SU-DHL-6 (cell line): Measurements from ENCODE around the gene CD160.
"Not testable (repeated sequence)": the region's sequence is repeated elsewhere in the genome, so short reads cannot be mapped to it uniquely, and the experiment has no call there.

Experiments used
- H2AFZ ChIP-seq: fragments of 200-600 bp; sonication (generic); 2 replicates; pipeline ENCODE4 v1.6.1; 2014; ENCODE audit warnings: low read depth, mild to moderate bottlenecking, moderate library complexity, mixed read lengths, antibody characterized with exemption, low read length; ENCODE audit not compliant: severe bottlenecking
- H3F3A ChIP-seq: fragments of 200-600 bp; shearing (Covaris generic); 2 replicates; pipeline ENCODE4 v1.6.0; 2016; ENCODE audit warnings: antibody characterized with exemption, mild to moderate bottlenecking; ENCODE audit not compliant: insufficient read depth
- H3K27ac ChIP-seq: fragments of 200-600 bp; sonication (generic); 2 replicates; pipeline ENCODE4 v1.5.1; 2016; ENCODE audit warnings: low read depth, mild to moderate bottlenecking, low read length, moderate library complexity, mixed read lengths
- H3K27me3 ChIP-seq: fragments of 200-600 bp; sonication (generic), shearing (Covaris generic); 2 replicates; pipeline ENCODE4 v1.6.0; 2014; ENCODE audit warnings: mild to moderate bottlenecking, low read length
- H3K36me3 ChIP-seq: fragments of 200-600 bp; sonication (generic); 2 replicates; pipeline ENCODE4 v1.6.1; 2014; ENCODE audit warnings: mild to moderate bottlenecking, low read length, mixed read lengths
- H3K4me2 ChIP-seq: fragments of 300-600, 200-600 bp; shearing (Covaris generic), sonication (generic); 2 replicates; pipeline ENCODE4 v1.6.0; 2014; ENCODE audit warnings: low read length, low read depth, mild to moderate bottlenecking; ENCODE audit not compliant: poor library complexity, severe bottlenecking
- H3K4me3 ChIP-seq: fragments of 200-600 bp; sonication (generic); 2 replicates; pipeline ENCODE4 v1.5.1; 2014; ENCODE audit warnings: antibody characterized with exemption, low read length, mild to moderate bottlenecking, mixed read lengths; ENCODE audit not compliant: insufficient read depth, poor library complexity, severe bottlenecking
- H3K79me2 ChIP-seq: fragments of 200-600 bp; sonication (generic); 2 replicates; pipeline ENCODE4 v1.6.1; 2014; ENCODE audit warnings: mild to moderate bottlenecking, low read length, moderate library complexity; ENCODE audit not compliant: insufficient read depth
- H3K9ac ChIP-seq: fragments of 200-600 bp; sonication (generic); 2 replicates; pipeline ENCODE4 v1.7.0; 2014; ENCODE audit warnings: mild to moderate bottlenecking, low read length
- H3K9me2 ChIP-seq: fragments of 200-600 bp; sonication (generic); replicated peaks from 2 replicates; pipeline ENCODE4 v1.6.1; 2014; ENCODE audit warnings: low read length; ENCODE audit not compliant: insufficient read depth
- H3K9me3 ChIP-seq: fragments of 200-600 bp; sonication (generic); 2 replicates; pipeline ENCODE4 v1.6.1; 2014; ENCODE audit warnings: low read length, mixed read lengths; ENCODE audit not compliant: insufficient read depth
- H4K20me1 ChIP-seq: fragments of 200-600 bp; sonication (generic); 2 replicates; pipeline ENCODE4 v1.6.1; 2014; ENCODE audit warnings: low read depth, mild to moderate bottlenecking, antibody characterized with exemption, low read length, moderate library complexity, mixed read lengths
- EZH2phosphoT487 ChIP-seq: fragments of 200-600 bp; sonication (generic), shearing (Covaris generic); conservative IDR thresholded peaks from 2 replicates; pipeline ENCODE4 v1.6.1; 2018; ENCODE audit warnings: mild to moderate bottlenecking, antibody characterized with exemption, low read length, moderate library complexity, mixed read lengths
- TF ChIP-seq, protein P1 (sequence below): fragments of 200-600 bp; sonication (generic); IDR thresholded peaks from one replicate; pipeline ENCODE4 v1.5.1; 2017; ENCODE audit warnings: antibody characterized with exemption, mild to moderate bottlenecking, low read length, moderate library complexity; ENCODE audit not compliant: insufficient read depth, poor library complexity, severe bottlenecking

The CD160 gene

GRCh38 chr1:145714524-145715111 is 4.7 kb upstream of the CD160 start:
- Histone ChIP-seq H3F3A (no peaks in the 10 kb centered on the region), H3K36me3 (no peaks in the 10 kb centered on the region), H3K27ac (no peak overlapping the region), H3K9ac (no peak overlapping the region), H3K27me3 (no peaks in the 10 kb centered on the region), H3K4me2 (no peak overlapping the region), H2AFZ (no peak overlapping the region), H3K79me2 (no peaks in the 10 kb centered on the region), H4K20me1 (no peaks in the 10 kb centered on the region), H3K9me3 (no peaks in the 10 kb centered on the region), H3K4me3 (no peak overlapping the region), H3K9me2 (no peaks in the 10 kb centered on the region)
- TF ChIP-seq, protein P1, sequence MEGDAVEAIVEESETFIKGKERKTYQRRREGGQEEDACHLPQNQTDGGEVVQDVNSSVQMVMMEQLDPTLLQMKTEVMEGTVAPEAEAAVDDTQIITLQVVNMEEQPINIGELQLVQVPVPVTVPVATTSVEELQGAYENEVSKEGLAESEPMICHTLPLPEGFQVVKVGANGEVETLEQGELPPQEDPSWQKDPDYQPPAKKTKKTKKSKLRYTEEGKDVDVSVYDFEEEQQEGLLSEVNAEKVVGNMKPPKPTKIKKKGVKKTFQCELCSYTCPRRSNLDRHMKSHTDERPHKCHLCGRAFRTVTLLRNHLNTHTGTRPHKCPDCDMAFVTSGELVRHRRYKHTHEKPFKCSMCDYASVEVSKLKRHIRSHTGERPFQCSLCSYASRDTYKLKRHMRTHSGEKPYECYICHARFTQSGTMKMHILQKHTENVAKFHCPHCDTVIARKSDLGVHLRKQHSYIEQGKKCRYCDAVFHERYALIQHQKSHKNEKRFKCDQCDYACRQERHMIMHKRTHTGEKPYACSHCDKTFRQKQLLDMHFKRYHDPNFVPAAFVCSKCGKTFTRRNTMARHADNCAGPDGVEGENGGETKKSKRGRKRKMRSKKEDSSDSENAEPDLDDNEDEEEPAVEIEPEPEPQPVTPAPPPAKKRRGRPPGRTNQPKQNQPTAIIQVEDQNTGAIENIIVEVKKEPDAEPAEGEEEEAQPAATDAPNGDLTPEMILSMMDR, result no peak
- no peak for TF ChIP-seq EZH2phosphoT487

GRCh38 chr1:145716641-145717345 is 2.5 kb upstream of the CD160 start:
- Histone ChIP-seq H3K9ac (no peak overlapping the region), H3K79me2 (no peaks in the 10 kb centered on the region), H2AFZ (no peak overlapping the region), H3K9me2 (no peaks in the 10 kb centered on the region), H3K4me2 (no peak overlapping the region), H3K27ac (no peak overlapping the region), H3K4me3 (no peak overlapping the region), H3K9me3 (no peaks in the 10 kb centered on the region), H3K36me3 (no peaks in the 10 kb centered on the region), H3K27me3 (no peaks in the 10 kb centered on the region), H4K20me1 (no peaks in the 10 kb centered on the region), H3F3A (no peaks in the 10 kb centered on the region)
- TF ChIP-seq, protein P1, result no peak
- TF ChIP-seq EZH2phosphoT487, result no peak

GRCh38 chr1:145717833-145718232 is 1.5 kb upstream of the CD160 start:
- Histone ChIP-seq H2AFZ (no peak overlapping the region), H3K9me3 (no peaks in the 10 kb centered on the region)

DNA sequence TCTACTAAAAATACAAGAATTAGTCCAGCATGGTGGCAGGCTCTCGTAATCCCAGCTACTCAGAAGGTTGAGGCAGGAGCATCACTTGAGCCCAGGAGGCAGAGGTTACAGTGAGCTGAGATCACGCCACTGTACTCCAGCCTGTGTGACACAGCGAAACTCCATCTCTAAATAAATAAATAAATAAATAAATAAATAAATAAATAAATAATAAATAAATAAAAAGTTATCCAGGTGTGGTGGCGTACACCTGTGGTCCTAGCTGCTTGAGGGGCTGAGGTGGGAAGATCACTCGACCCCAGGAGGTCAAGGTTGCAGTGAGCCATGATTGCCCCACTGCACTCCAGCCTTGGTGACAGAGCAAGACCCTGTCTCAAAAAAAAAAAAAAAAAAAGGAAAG is 834 bp upstream of the CD160 start:
- not testable (repeated sequence) for H3K27me3 ChIP-seq, H2AFZ ChIP-seq, H3K9ac ChIP-seq, H4K20me1 ChIP-seq, H3K4me2 ChIP-seq, H3K27ac ChIP-seq, H3K4me3 ChIP-seq, H3K9me2 ChIP-seq, H3F3A ChIP-seq, H3K9me3 ChIP-seq, H3K36me3 ChIP-seq, H3K79me2 ChIP-seq

More at GRCh38 chr1:145717833-145718232, 1.5 kb upstream of the CD160 start:
- Histone ChIP-seq H3F3A (no peaks in the 10 kb centered on the region), H3K4me2 (no peak overlapping the region), H3K79me2 (no peaks in the 10 kb centered on the region), H3K9me2 (no peaks in the 10 kb centered on the region), H3K9ac (no peak overlapping the region), H3K27me3 (no peaks in the 10 kb centered on the region), H3K4me3 (no peak overlapping the region), H3K36me3 (no peaks in the 10 kb centered on the region), H4K20me1 (no peaks in the 10 kb centered on the region), H3K27ac (no peak overlapping the region)
- TF ChIP-seq, protein P1, result no peak
- no peak for TF ChIP-seq EZH2phosphoT487
